ENCODE results near the gene NLRC3.

DNA sequence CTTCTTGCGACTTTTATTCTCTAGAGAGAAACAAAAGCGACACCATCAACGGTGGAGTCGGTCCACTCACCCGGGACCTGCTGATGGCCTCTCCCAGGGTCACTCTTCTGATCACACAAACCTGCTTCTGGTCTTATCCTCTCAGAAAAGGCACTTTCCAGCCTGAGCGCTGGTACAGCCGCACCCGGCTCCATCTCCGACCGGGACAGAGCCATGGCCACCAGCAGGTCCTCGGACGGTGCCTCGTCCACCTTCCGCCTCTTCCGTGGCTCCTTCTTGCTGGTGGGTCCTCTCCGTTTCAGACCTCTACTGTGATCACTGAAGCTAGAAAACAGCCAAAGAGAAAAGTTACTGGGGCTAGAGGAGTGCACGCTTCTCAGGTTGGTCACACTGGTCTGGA lies 20.5 kb upstream of the NLRC3 start:
- TF ChIP-seq, protein P1, sequence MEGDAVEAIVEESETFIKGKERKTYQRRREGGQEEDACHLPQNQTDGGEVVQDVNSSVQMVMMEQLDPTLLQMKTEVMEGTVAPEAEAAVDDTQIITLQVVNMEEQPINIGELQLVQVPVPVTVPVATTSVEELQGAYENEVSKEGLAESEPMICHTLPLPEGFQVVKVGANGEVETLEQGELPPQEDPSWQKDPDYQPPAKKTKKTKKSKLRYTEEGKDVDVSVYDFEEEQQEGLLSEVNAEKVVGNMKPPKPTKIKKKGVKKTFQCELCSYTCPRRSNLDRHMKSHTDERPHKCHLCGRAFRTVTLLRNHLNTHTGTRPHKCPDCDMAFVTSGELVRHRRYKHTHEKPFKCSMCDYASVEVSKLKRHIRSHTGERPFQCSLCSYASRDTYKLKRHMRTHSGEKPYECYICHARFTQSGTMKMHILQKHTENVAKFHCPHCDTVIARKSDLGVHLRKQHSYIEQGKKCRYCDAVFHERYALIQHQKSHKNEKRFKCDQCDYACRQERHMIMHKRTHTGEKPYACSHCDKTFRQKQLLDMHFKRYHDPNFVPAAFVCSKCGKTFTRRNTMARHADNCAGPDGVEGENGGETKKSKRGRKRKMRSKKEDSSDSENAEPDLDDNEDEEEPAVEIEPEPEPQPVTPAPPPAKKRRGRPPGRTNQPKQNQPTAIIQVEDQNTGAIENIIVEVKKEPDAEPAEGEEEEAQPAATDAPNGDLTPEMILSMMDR (conservative IDR thresholded peaks at IDR 0.05; ENCODE audit: low read depth, low read length): no peak
- TF ChIP-seq EZH2phosphoT487 (IDR thresholded peaks at IDR 0.05; ENCODE audit: borderline replicate concordance, low read length): no peak

All from PC-3 (cell line).